HepG2 (cell line): ENCODE results near the gene PLIN3. TPM values are rescaled to one million over a fixed set of nuclear protein-coding genes. Genes with fewer than 3 reads are reported as not detected.
A peak's percentile ranks its signal among the peaks of the same experiment; 100 is the strongest.

Source experiments
- ARID5B ChIP-seq: IDR thresholded peaks from 2 replicates; pipeline ENCODE4 v1.4.0; 2020; ENCODE audit warnings: mild to moderate bottlenecking, missing genetic modification reagents
- CSRNP1 ChIP-seq: sonication (generic); formaldehyde crosslinking; IDR thresholded peaks from 2 replicates; pipeline ENCODE4 v1.8.1; 2023; ENCODE audit warnings: mild to moderate bottlenecking, missing genetic modification reagents
- DNMT1 ChIP-seq: sonication (generic); formaldehyde crosslinking; IDR thresholded peaks from 2 replicates; pipeline ENCODE4 v1.5.1; 2020; ENCODE audit warnings: mild to moderate bottlenecking, missing genetic modification reagents
- IRF9 ChIP-seq: sonication (generic); formaldehyde crosslinking; IDR thresholded peaks from 2 replicates; pipeline ENCODE4 v1.8.0; 2022; ENCODE audit warnings: missing genetic modification reagents, mild to moderate bottlenecking, borderline replicate concordance
- JUND ChIP-seq: sonication (generic); formaldehyde crosslinking; IDR thresholded peaks from 2 replicates; pipeline ENCODE4 v1.8.0; 2022; ENCODE audit warnings: mild to moderate bottlenecking, missing genetic modification reagents
- KDM5A ChIP-seq: fragments of 200-600 bp; sonication (generic); IDR thresholded peaks from 2 replicates; pipeline ENCODE4 v1.7.0; 2018; ENCODE audit warnings: antibody characterized with exemption, mild to moderate bottlenecking, low read length, borderline replicate concordance
- NFE2L1 ChIP-seq: sonication (generic); formaldehyde crosslinking; IDR thresholded peaks from 2 replicates; pipeline ENCODE4 v1.4.0; 2020; ENCODE audit warnings: missing genetic modification reagents, mild to moderate bottlenecking, borderline replicate concordance
- REST ChIP-seq, 2 experiments: IDR thresholded peaks; 2 replicates each; pipeline ENCODE4 v1.6.1; 2011 to 2012; ENCODE audit warnings: low read length in 2 of 2, borderline replicate concordance in 1 of 2, low read depth in 1 of 2, mild to moderate bottlenecking in 1 of 2, moderate library complexity in 1 of 2
- YEATS4 ChIP-seq: sonication (generic); formaldehyde crosslinking; IDR thresholded peaks from 2 replicates; pipeline ENCODE4 v1.4.0; 2020; ENCODE audit warnings: missing genetic modification reagents, borderline replicate concordance
- ZGPAT ChIP-seq: IDR thresholded peaks from 2 replicates; pipeline ENCODE4 v1.6.1; 2016; ENCODE audit warnings: mild to moderate bottlenecking
- ZMAT3 ChIP-seq: sonication (generic); formaldehyde crosslinking; conservative IDR thresholded peaks from 2 replicates; pipeline ENCODE4 v1.7.0; 2021; ENCODE audit warnings: missing genetic modification reagents
- ZNF24 ChIP-seq: fragments of 450-650 bp; IDR thresholded peaks from 2 replicates; pipeline ENCODE4 v1.6.1; 2017; ENCODE audit warnings: antibody characterized with exemption, mild to moderate bottlenecking
- ZNF260 ChIP-seq: sonication (generic); formaldehyde crosslinking; IDR thresholded peaks from 2 replicates; pipeline ENCODE4 v1.4.0; 2020; ENCODE audit warnings: missing genetic modification reagents, low read depth, mild to moderate bottlenecking, borderline replicate concordance
- ZNF350 ChIP-seq: sonication (generic); formaldehyde crosslinking; IDR thresholded peaks from 2 replicates; pipeline ENCODE4 v1.4.0; 2020; ENCODE audit warnings: mild to moderate bottlenecking, low read depth, missing genetic modification reagents, borderline replicate concordance
- ZZZ3 ChIP-seq: sonication (generic); formaldehyde crosslinking; IDR thresholded peaks from 2 replicates; pipeline ENCODE4 v1.4.0; 2020; ENCODE audit warnings: missing genetic modification reagents, mild to moderate bottlenecking, borderline replicate concordance
- polyA plus RNA-seq, 8 experiments: library from polyadenylated mRNA; depleted of rRNA in 3 of 8; stranded (reverse) in 7 of 8; unstranded in 1 of 8; fragments of >200 nt; fragmentation: Illumina TruSeq in 4 of 8; extraction: Trizol in 4 of 8; gene quantifications; 2 replicates each; pipeline versions ENCODE4 v1.2.1 to v1.2.3, GENCODE V29; 2011 to 2016; ENCODE audit warnings: low read depth in 4 of 8, missing spikeins in 1 of 8, mixed read lengths in 1 of 8; ENCODE audit not compliant: insufficient read depth in 1 of 8
- total RNA-seq, 5 experiments: library from RNA; depleted of rRNA; stranded (reverse); fragments of >200 nt; fragmentation: Illumina TruSeq; extraction: Trizol; gene quantifications; 2 replicates each; pipeline ENCODE4 v1.2.3, GENCODE V29; 2016; ENCODE audit warnings: low read depth in 1 of 5

The PLIN3 gene
- total and polyA plus RNA-seq, 2 of the 13 experiments (the other 11 are each of a cell fraction or from before 2014, with no cell fraction given), result 49.3 to 57.9 TPM

- no peak for TF ChIP-seq ZZZ3 (CRISPR knock-in tag)
- 0 out of 2 replicates have a peak, but pooled peaks have one; percentile 35 for TF ChIP-seq IRF9 (CRISPR knock-in tag)
- peak; percentile 33; the same call in 1 of the 2 replicates for TF ChIP-seq ARID5B (CRISPR knock-in tag)
- TF ChIP-seq NFE2L1, result no peak
- TF ChIP-seq DNMT1, result no peak
- no peak for TF ChIP-seq ZMAT3 (CRISPR knock-in tag)
- no peak for TF ChIP-seq ZNF24
- TF ChIP-seq CSRNP1 (CRISPR knock-in tag), result peak; percentile 74; the same call in 1 of the 2 replicates
- no peak for TF ChIP-seq KDM5A
- no peak for TF ChIP-seq JUND (CRISPR knock-in tag)
- TF ChIP-seq ZGPAT (CRISPR knock-in tag), result 0 out of 2 replicates have a peak, but pooled peaks have one; percentile 35
- TF ChIP-seq ZNF260, result no peak
- no peak for TF ChIP-seq YEATS4 (CRISPR knock-in tag)
- TF ChIP-seq ZNF350 (CRISPR knock-in tag), result no peak
- TF ChIP-seq REST (IDR thresholded peaks at IDR 0.05; ENCODE audit: borderline replicate concordance in 1 of 2, low read depth in 1 of 2, low read length in 2 of 2), result no peak
Measured at GRCh38 chr19:4851551-4852290, 15.7 kb downstream of the PLIN3 start (continued).
